HG03442 (cell line): ENCODE results near the gene RELCH.

ENCODE experiments used
- ATAC-seq: cut with Tn5 transposase; IDR thresholded peaks from one replicate; pipeline ENCODE4 v1.9.1; 2021; ENCODE audit warnings: mild to moderate bottlenecking, moderate library complexity; ENCODE audit not compliant: unreplicated experiment

RELCH gene

GRCh38 chr18:62338446-62339105 lies 151.5 kb downstream of the RELCH start:
- ATAC-seq: no peak

- ATAC-seq: no peak
Measured at GRCh38 chr18:62339106-62339988, 152.3 kb downstream of the RELCH start.

DNA sequence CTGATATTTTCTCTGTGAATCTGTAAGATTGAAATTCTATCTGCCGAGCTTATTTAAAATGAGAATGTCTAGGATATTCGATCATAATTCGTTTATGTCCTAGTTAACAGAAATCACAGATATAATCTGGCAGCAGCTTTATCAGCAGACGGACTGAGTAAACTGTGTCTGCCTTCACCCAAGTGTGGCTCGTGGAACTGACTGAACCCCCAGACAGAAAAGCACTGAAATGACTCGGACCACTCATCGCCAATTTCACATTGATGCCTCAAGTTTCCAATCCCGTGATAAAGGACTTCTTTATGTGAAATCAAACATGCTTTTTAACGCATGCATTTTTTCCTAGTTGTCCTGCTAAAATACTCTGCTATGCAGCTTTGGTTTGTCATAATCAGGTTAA lies 153.9 kb downstream of the RELCH start:
- no peak for ATAC-seq

DNA sequence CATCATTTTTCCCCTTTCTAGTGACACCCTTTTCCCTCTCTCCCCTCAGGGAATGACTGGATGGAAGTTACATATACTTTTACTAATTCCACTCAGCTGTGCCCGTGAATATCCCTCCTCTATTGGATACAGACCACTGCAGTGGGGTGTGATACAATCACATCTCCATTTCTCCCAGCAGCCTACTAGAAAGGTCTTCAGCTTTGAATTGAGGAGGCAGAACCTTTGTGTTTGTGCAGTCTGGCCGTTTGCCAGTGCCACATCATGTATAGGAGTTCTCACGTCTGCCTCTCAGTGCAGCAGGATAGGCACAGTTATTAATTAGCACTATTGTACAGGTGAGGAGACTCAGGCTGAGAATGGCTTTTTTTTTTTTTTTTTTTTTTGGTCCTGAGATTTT lies 154.4 kb downstream of the RELCH start:
- ATAC-seq: no peak

DNA sequence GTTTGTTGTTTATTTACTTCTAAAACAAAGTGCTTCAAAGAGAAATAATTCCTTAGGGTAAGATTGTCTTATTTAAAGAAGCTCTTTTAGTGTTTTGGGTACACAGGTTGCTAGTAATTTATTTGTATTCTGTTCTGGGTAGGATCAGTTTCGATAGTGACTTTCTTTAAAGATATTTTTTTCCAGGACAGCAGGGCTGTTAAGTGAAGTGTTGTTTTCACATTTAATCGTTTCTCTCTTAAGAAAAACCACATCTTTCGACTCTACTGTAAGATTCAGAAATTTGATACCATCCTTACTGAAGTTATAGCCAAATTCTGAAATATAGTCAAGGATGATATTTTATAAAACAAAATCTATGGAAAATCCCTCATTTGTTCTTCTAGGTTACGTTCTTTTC lies 155.8 kb downstream of the RELCH start:
- ATAC-seq: no peak

DNA sequence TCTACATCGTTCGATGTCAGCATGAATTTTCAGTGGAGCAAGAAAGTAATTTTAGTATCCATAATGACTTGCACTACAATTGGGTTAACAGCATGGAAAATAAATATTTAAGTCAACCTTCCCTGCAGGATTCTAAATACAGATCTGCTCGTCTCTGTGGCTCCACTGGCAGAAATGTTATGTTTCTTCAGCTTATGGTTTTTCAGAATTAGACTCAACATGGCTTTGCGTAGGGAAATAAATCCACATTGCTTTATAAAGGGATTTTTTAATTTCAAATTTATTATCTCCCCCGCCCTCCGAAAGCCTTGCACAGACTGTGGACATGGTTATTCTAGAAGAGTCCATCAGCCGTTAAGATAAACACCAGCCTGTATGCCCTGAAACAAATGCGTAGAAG lies 156.3 kb downstream of the RELCH start:
- ATAC-seq: no peak

DNA sequence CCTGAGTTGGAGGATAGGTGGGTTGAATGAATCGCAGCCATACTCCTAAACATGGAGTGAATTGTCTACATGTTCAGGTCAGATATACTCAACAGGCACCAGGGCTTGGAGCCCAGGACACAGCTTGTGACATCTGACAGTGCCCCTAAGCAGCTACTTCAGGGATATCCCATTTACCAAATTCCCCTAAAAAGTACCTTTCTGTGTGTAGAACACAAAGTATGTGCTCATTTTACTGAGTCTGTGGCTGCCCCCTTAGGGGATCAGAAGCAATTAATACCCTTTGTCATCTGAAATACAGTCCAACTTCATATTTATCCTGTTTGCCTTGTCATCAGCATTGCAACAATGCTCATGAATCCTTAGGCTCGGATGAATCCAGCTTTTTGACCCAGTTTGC lies 158.9 kb downstream of the RELCH start:
- no peak for ATAC-seq

GRCh38 chr18:62346333-62347088 lies 159.5 kb downstream of the RELCH start:
- ATAC-seq: no peak

- no peak for ATAC-seq
Measured at GRCh38 chr18:62347089-62347506, 160.0 kb downstream of the RELCH start.

DNA sequence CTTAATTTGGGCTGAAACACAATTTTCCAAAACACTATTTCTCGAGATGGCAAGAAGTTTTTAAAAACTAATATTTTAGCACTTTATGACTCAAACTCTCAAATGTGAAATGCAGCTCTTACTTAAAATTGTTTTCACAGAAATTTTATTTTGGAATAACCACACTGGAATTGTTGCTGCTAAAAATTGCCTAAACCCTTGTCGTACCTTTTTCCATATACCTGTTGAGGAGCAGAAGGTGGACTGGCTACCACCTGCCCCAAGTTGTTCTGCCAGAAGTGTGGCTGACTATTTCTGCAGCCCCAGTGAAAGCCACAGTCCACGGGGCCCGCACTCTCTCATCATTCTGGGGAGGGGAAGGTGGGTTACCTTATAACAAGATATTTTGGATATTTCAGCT lies 161.4 kb downstream of the RELCH start:
- ATAC-seq: no peak

DNA sequence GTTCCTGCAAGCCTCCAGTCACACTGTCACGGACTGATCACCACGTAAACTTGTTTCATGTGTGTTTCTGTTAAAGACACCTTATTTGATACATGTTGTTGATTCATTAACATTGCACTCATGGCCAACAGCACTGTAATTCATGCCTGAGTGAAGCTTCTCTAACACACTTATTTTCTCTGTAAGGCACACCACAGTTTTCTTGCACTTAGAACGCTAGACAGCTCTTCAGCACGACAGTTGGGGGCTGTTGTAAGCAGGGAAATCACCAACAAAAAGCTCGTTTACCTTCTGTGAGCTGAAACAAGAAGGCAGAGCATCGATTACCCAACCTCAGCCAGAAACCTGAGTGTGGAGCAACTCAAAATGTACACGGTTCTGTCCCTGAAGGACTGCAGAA lies 166.1 kb downstream of the RELCH start:
- no peak for ATAC-seq

GRCh38 chr18:62354151-62354550 lies 167.1 kb downstream of the RELCH start:
- no peak for ATAC-seq

GRCh38 chr18:62357079-62357719 lies 170.1 kb downstream of the RELCH start:
- no peak for ATAC-seq
